ENCODE measurements around the gene PBX2.

DNA sequence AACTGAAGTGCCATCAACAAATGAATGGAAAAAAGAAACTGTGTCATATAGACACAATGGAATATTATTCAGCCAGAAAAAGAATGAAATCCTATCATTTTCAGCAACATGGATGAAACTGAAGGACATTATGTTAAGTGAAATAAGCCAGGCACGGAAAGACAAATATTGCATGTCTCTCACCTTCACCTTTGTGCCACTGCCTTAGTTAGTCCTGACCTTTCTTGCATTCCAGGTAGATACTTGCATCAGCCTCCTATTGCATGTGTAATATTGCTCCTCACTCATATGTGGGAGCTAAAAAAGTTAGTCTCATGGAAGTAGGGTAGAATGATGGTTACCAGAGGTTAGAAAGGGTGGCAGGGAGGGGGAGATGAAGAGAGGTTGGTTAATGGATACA, 19.0 kb upstream of the PBX2 start:
- TF ChIP-seq, protein P1, sequence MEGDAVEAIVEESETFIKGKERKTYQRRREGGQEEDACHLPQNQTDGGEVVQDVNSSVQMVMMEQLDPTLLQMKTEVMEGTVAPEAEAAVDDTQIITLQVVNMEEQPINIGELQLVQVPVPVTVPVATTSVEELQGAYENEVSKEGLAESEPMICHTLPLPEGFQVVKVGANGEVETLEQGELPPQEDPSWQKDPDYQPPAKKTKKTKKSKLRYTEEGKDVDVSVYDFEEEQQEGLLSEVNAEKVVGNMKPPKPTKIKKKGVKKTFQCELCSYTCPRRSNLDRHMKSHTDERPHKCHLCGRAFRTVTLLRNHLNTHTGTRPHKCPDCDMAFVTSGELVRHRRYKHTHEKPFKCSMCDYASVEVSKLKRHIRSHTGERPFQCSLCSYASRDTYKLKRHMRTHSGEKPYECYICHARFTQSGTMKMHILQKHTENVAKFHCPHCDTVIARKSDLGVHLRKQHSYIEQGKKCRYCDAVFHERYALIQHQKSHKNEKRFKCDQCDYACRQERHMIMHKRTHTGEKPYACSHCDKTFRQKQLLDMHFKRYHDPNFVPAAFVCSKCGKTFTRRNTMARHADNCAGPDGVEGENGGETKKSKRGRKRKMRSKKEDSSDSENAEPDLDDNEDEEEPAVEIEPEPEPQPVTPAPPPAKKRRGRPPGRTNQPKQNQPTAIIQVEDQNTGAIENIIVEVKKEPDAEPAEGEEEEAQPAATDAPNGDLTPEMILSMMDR (IDR thresholded peaks at IDR 0.05; ENCODE audit: insufficient read depth, low read length) = no peak
- TF ChIP-seq REST (IDR thresholded peaks at IDR 0.05; ENCODE audit: insufficient replicate concordance, low read depth) = no peak
